Panc1 (cell line): ENCODE results near the gene WIZ. TPM values are rescaled to one million over a fixed set of nuclear protein-coding genes. Genes with fewer than 3 reads are reported as not detected.

Experiments used
- ATAC-seq: fragments of 200-7000 bp; cut with Tn5 transposase; 2 replicates; pipeline ENCODE4 v1.9.1; 2020; ENCODE audit warnings: mild to moderate bottlenecking, moderate library complexity
- BruUV-seq: library from RNA; stranded (reverse); fragments of 400-500 nt; replicated peaks from 2 replicates; lab custom pipeline; 2021; lab: Mats Ljungman, UMichigan
- CTCF ChIA-PET: fragments of 300-600 bp; sonication (Branson Sonifier 250); formaldehyde crosslinking; loops from one replicate; lab custom pipeline; 2022; ENCODE audit warnings: antibody characterized with exemption; lab: Charles Lee
- POLR2A ChIA-PET: fragments of 300-600 bp; sonication (Branson Sonifier 250); formaldehyde crosslinking; loops from one replicate; lab custom pipeline; 2022; ENCODE audit warnings: antibody characterized with exemption; lab: Charles Lee
- DNase-seq: peaks from one replicate; pipeline ENCODE4 v3.0.0-alpha.2; 2010; ENCODE audit warnings: low read depth, low spot score
- H3K27ac ChIP-seq: 2 replicates; pipeline ENCODE4 v1.5.1; 2011; ENCODE audit warnings: mild to moderate bottlenecking, low read length, inconsistent platforms
- H3K27me3 ChIP-seq: fragments of 200-500 bp; sonication (Bioruptor generic); 2 replicates; pipeline ENCODE4 v1.6.0; 2014; ENCODE audit warnings: low read length, inconsistent platforms; ENCODE audit not compliant: control insufficient read depth, insufficient read depth
- H3K36me3 ChIP-seq: fragments of 200-500 bp; sonication (Bioruptor generic); 2 replicates; pipeline ENCODE4 v1.5.1; 2014; ENCODE audit warnings: inconsistent platforms, mild to moderate bottlenecking, low read length, moderate library complexity; ENCODE audit not compliant: control insufficient read depth, insufficient read depth
- H3K4me1 ChIP-seq: 2 replicates; pipeline ENCODE4 v1.5.1; 2011; ENCODE audit warnings: inconsistent platforms, mild to moderate bottlenecking, low read length, moderate library complexity; ENCODE audit not compliant: control insufficient read depth, insufficient read depth
- H3K4me3 ChIP-seq, 2 experiments: 2 replicates each; pipeline ENCODE4 v1.5.1; 2011 to 2012; ENCODE audit warnings: low read depth in 2 of 2, low read length in 2 of 2, mild to moderate bottlenecking in 2 of 2, inconsistent platforms in 1 of 2, moderate library complexity in 1 of 2
- H3K9me3 ChIP-seq: fragments of 200-500 bp; sonication (Bioruptor generic); 2 replicates; pipeline ENCODE4 v1.5.1; 2014; ENCODE audit warnings: low read depth, mild to moderate bottlenecking, inconsistent platforms, low read length, moderate library complexity; ENCODE audit not compliant: control insufficient read depth, insufficient read depth
- POLR2AphosphoS5 ChIP-seq: IDR thresholded peaks from 2 replicates; pipeline ENCODE4 v1.6.1; 2012; ENCODE audit warnings: mild to moderate bottlenecking, low read depth, low read length, moderate library complexity
- SIN3A ChIP-seq: IDR thresholded peaks from 2 replicates; pipeline ENCODE4 v1.6.1; 2012; ENCODE audit warnings: low read depth, mild to moderate bottlenecking, low read length, moderate library complexity, borderline replicate concordance; ENCODE audit not compliant: insufficient read depth
- TCF7L2 ChIP-seq: IDR thresholded peaks from 2 replicates; pipeline ENCODE4 v1.6.1; 2011; ENCODE audit warnings: mild to moderate bottlenecking, low read depth, low read length, inconsistent platforms
- in situ Hi-C: cut with HindIII; loops from 2 replicates; pipeline ENCODE4 v1.10.0; 2016; ENCODE audit warnings: low sequenced_read_pairs, low pct_unique_long_range_greater_than_20kb
- intact Hi-C: fragments of 100-400 bp; cut with micrococcal nuclease; formaldehyde crosslinking; loops from one replicate; pipeline ENCODE4 v1.10.0; 2022; ENCODE audit not compliant: unreplicated experiment
- microRNA-seq: library from miRNA; unstranded; fragments of <30 nt; microRNA quantifications from one replicate; pipeline ENCODE4 v1.1.0, GENCODE V29; 2020; ENCODE audit not compliant: unreplicated experiment
- total RNA-seq: library from RNA; stranded (reverse); gene quantifications from one replicate; pipeline ENCODE4 v1.2.1, GENCODE V29; 2021; ENCODE audit not compliant: unreplicated experiment
- TF ChIP-seq, protein P1 (sequence below), 2 experiments: IDR thresholded peaks; 2 replicates each; pipeline ENCODE4 v1.6.1; 2011 to 2012; ENCODE audit warnings: low read depth in 2 of 2, control low read depth in 1 of 2, low read length in 1 of 2, mild to moderate bottlenecking in 1 of 2, moderate library complexity in 1 of 2; ENCODE audit not compliant: insufficient read depth in 1 of 2
- TF ChIP-seq, protein P2 (sequence below): fragments of 450-650 bp; IDR thresholded peaks from 2 replicates; pipeline ENCODE4 v1.5.1; 2017; ENCODE audit warnings: mild to moderate bottlenecking

Gene WIZ
- total RNA-seq, 1 experiment from 2014 or later, result 41.9 TPM

DNA sequence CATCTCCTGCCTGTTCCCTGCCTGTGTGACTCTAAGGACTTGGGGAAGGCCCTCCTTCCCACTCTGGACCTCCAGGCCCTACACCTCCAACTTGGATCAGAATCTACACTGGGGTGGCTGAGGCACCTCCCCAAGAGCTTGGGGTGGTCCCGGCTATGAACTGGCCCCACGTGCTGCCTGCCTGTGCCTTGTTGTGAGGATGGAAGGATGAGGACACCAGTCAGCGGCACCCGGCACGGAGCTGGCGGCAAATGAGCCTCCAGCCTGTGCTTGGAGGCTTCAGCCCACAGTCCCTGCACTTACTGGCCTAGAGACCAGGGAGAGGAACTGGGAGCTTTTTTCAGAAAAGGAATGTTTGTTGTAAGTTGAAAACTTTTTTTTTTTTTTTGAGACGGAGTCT, 78.6 kb downstream of the WIZ start:
- ATAC-seq, result no peak
- Histone ChIP-seq H3K27ac (no peak overlapping the region), H3K9me3 (no peaks in the 10 kb centered on the region), H3K4me3 (no peak overlapping the region), H3K27me3 (no peaks in the 10 kb centered on the region), H3K4me1 (no peaks in the 10 kb centered on the region), H3K36me3 (no peaks in the 10 kb centered on the region)
- TF ChIP-seq TCF7L2 (no peak), SIN3A (no peak), POLR2AphosphoS5 (no peak)
- TF ChIP-seq, protein P1, sequence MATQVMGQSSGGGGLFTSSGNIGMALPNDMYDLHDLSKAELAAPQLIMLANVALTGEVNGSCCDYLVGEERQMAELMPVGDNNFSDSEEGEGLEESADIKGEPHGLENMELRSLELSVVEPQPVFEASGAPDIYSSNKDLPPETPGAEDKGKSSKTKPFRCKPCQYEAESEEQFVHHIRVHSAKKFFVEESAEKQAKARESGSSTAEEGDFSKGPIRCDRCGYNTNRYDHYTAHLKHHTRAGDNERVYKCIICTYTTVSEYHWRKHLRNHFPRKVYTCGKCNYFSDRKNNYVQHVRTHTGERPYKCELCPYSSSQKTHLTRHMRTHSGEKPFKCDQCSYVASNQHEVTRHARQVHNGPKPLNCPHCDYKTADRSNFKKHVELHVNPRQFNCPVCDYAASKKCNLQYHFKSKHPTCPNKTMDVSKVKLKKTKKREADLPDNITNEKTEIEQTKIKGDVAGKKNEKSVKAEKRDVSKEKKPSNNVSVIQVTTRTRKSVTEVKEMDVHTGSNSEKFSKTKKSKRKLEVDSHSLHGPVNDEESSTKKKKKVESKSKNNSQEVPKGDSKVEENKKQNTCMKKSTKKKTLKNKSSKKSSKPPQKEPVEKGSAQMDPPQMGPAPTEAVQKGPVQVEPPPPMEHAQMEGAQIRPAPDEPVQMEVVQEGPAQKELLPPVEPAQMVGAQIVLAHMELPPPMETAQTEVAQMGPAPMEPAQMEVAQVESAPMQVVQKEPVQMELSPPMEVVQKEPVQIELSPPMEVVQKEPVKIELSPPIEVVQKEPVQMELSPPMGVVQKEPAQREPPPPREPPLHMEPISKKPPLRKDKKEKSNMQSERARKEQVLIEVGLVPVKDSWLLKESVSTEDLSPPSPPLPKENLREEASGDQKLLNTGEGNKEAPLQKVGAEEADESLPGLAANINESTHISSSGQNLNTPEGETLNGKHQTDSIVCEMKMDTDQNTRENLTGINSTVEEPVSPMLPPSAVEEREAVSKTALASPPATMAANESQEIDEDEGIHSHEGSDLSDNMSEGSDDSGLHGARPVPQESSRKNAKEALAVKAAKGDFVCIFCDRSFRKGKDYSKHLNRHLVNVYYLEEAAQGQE (IDR thresholded peaks at IDR 0.05; ENCODE audit: insufficient read depth in 1 of 2, low read depth in 2 of 2, low read length in 1 of 2), result no peak
- TF ChIP-seq, protein P2, sequence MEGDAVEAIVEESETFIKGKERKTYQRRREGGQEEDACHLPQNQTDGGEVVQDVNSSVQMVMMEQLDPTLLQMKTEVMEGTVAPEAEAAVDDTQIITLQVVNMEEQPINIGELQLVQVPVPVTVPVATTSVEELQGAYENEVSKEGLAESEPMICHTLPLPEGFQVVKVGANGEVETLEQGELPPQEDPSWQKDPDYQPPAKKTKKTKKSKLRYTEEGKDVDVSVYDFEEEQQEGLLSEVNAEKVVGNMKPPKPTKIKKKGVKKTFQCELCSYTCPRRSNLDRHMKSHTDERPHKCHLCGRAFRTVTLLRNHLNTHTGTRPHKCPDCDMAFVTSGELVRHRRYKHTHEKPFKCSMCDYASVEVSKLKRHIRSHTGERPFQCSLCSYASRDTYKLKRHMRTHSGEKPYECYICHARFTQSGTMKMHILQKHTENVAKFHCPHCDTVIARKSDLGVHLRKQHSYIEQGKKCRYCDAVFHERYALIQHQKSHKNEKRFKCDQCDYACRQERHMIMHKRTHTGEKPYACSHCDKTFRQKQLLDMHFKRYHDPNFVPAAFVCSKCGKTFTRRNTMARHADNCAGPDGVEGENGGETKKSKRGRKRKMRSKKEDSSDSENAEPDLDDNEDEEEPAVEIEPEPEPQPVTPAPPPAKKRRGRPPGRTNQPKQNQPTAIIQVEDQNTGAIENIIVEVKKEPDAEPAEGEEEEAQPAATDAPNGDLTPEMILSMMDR, result no peak
- intact Hi-C loops (no loop called here), in situ Hi-C loops (no loop called here)
- ChIA-PET POLR2A (no interaction called here), CTCF (no interaction called here)
- no TSS peak for BruUV-seq
- DNase-seq, result no peak

Small RNA genes within 50 kb of the gene (microRNA-seq; reads per million reads assigned to microRNA genes)
- not detected for gene MIR1470

Other genes starting within 250 kb of the WIZ start
- gene NOTCH3, start 249.0 kb downstream of the WIZ start, total RNA-seq, result 5.3 TPM
- gene EPHX3, start 217.5 kb downstream of the WIZ start, total RNA-seq, result 0.31 TPM
- 102 TPM for gene BRD4, start 117.4 kb downstream of the WIZ start, total RNA-seq
- 50.8 TPM for gene AKAP8, start 70.2 kb downstream of the WIZ start, total RNA-seq
- 65.5 TPM for gene AKAP8L, start 31.0 kb downstream of the WIZ start, total RNA-seq
- gene RASAL3, start 14.6 kb upstream of the WIZ start, total RNA-seq, result 0.10 TPM
- not detected for gene PGLYRP2, start 29.5 kb upstream of the WIZ start, total RNA-seq
- 0.21 TPM for gene CYP4F22, start 58.6 kb upstream of the WIZ start, total RNA-seq
- gene CYP4F8, start 165.3 kb upstream of the WIZ start, total RNA-seq, result not detected
- gene CYP4F3, start 190.9 kb upstream of the WIZ start, total RNA-seq, result 0.10 TPM
- 1.7 TPM for gene CYP4F12, start 223.1 kb upstream of the WIZ start, total RNA-seq